Glutamatergic neuron (in vitro differentiated cells): ENCODE measurements around the gene KANK4. TPM values are rescaled to one million over a fixed set of nuclear protein-coding genes. Genes with fewer than 3 reads are reported as not detected.
A peak's percentile ranks its signal among the peaks of the same experiment; 100 is the strongest.

ENCODE experiments used
- DNase-seq: peaks from one replicate; pipeline ENCODE4 v3.0.0; 2022
- H3K27ac Mint-ChIP-seq: one replicate; pipeline ENCODE4 v1.8.0; 2020; ENCODE audit warnings: mild to moderate bottlenecking, mixed read lengths, inconsistent platforms; ENCODE audit not compliant: unreplicated experiment
- H3K27me3 Mint-ChIP-seq: one replicate; pipeline ENCODE4 v1.8.0; 2020; ENCODE audit warnings: mild to moderate bottlenecking, moderate library complexity, mixed read lengths, inconsistent platforms; ENCODE audit not compliant: unreplicated experiment
- H3K36me3 Mint-ChIP-seq: one replicate; pipeline ENCODE4 v1.8.0; 2020; ENCODE audit warnings: mild to moderate bottlenecking, mixed read lengths, inconsistent platforms; ENCODE audit not compliant: unreplicated experiment
- H3K4me1 Mint-ChIP-seq: one replicate; pipeline ENCODE4 v1.8.0; 2020; ENCODE audit warnings: mild to moderate bottlenecking, low read depth, mixed read lengths, inconsistent platforms; ENCODE audit not compliant: unreplicated experiment
- H3K4me3 Mint-ChIP-seq: one replicate; pipeline ENCODE4 v1.8.0; 2020; ENCODE audit warnings: mild to moderate bottlenecking, mixed read lengths, inconsistent platforms; ENCODE audit not compliant: unreplicated experiment
- H3K9me3 Mint-ChIP-seq: one replicate; pipeline ENCODE4 v1.8.0; 2020; ENCODE audit warnings: mild to moderate bottlenecking, moderate library complexity, mixed read lengths, inconsistent platforms; ENCODE audit not compliant: unreplicated experiment
- total RNA-seq: library from RNA; stranded (reverse); fragmentation: NEBNext Ultra II Directional; extraction: Animal tissue kit (Norgen Biotek cat#: 25700); gene quantifications from one replicate; pipeline ENCODE4 v1.2.1, GENCODE V29; 2021; ENCODE audit not compliant: unreplicated experiment
- TF ChIP-seq, protein P1 (sequence below): fragments of 200-600 bp; sonication (generic); IDR thresholded peaks from one replicate; pipeline ENCODE4 v1.5.0; 2021; ENCODE audit not compliant: partially characterized antibody, unreplicated experiment

KANK4 gene
- total RNA-seq, 1 donor from 2014 or later, result not detected

DNA sequence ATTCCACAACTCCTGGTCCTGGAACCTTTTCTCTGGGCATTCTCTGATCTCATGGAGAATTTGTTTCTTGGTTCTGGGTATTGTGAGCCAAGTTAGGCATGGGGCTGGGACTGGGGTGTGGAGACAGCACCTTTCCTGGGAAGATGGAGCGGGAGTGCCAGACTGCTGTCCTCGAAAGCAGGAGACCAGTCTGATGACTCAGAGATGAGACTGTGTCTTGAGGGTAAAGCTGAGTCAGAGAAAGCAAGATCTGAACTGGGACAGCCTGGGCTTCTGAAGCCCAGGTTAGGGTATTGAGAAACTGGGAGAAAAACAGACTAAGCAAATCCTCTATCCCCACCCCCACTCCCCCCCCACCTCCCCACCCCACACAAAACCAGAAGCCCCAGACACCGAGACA is 2.2 kb upstream of the KANK4 start:
- H3K4me1 Mint-ChIP-seq, result no peaks in the 10 kb centered on the region
- no peak overlapping the region for H3K4me3 Mint-ChIP-seq
- H3K36me3 Mint-ChIP-seq, result no peaks in the 10 kb centered on the region
- no peak overlapping the region for H3K27ac Mint-ChIP-seq
- H3K9me3 Mint-ChIP-seq, result no peaks in the 10 kb centered on the region
- H3K27me3 Mint-ChIP-seq, result peaks cover 20% of the 10 kb centered on the region
- DNase-seq, result no peak
- TF ChIP-seq, protein P1, sequence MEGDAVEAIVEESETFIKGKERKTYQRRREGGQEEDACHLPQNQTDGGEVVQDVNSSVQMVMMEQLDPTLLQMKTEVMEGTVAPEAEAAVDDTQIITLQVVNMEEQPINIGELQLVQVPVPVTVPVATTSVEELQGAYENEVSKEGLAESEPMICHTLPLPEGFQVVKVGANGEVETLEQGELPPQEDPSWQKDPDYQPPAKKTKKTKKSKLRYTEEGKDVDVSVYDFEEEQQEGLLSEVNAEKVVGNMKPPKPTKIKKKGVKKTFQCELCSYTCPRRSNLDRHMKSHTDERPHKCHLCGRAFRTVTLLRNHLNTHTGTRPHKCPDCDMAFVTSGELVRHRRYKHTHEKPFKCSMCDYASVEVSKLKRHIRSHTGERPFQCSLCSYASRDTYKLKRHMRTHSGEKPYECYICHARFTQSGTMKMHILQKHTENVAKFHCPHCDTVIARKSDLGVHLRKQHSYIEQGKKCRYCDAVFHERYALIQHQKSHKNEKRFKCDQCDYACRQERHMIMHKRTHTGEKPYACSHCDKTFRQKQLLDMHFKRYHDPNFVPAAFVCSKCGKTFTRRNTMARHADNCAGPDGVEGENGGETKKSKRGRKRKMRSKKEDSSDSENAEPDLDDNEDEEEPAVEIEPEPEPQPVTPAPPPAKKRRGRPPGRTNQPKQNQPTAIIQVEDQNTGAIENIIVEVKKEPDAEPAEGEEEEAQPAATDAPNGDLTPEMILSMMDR, result no peak

DNA sequence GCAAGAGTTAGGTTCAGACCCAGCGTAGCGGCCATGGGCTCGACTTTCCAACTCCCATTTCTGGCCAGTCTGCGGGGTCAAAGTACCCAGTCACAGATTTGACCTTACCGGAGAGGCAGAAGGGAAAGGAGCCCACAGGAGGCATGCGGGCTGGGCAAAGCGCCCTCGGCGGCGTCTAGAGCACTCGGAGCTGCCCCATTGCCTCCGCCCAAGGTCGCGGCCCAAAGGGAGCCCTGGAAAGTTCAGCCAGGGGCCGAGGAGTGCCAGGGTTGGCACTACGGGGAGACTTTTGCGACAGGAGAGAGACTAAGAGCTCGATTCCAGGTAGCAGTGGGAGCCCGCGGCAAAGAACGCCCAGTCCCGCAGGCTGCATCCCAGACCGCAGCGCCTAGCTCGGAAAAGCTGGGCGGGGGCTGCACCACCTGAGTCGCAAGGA is 896 bp downstream of the KANK4 start:
- TF ChIP-seq, protein P1, result no peak
- Mint-ChIP-seq H3K36me3 (no peaks in the 10 kb centered on the region), H3K9me3 (no peaks in the 10 kb centered on the region), H3K4me1 (no peaks in the 10 kb centered on the region), H3K27me3 (peaks cover 19% of the 10 kb centered on the region), H3K27ac (no peak overlapping the region), H3K4me3 (peak overlapping the region; percentile 74)
- DNase-seq, result no peak

DNA sequence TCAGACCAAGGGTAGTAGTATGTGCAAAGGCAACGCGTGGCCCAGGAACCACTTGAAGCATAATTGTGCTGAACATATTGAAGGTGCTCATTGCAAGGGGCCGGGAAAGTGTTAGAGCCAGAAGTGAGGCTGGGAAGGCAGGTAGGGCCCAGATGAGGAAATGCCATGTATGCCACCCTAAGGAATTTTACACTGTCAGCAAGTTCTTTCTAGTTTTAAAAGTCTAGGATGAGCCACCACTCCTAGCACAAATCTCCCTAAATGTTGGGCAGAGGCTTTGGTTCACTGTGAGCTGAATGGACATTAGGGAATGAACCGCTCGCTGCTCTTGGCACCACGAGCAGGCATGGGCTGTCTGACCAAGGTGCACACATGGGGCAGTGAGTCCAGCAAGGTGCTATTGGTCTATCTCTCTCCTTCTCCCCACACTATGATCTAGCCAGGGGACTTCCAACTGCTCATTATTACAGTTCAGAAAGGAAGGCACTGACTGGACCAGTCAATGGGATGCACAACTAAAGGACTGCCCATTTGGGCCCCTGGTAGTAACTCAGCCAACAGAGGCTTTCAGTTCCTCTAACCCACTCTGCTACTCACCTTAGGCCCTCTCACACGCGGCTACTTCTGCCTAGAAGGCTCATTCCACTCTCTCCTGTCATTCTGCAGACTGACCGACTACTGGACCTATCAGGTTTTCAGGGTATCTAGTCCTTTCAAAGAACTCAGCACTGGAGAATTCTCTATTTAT is 2.0 kb downstream of the KANK4 start:
- no peak overlapping the region for H3K4me3 Mint-ChIP-seq
- no peak for DNase-seq
- H3K4me1 Mint-ChIP-seq, result no peaks in the 10 kb centered on the region
- H3K36me3 Mint-ChIP-seq, result no peaks in the 10 kb centered on the region
- TF ChIP-seq, protein P1, result no peak
- no peak overlapping the region for H3K27ac Mint-ChIP-seq
- H3K9me3 Mint-ChIP-seq, result no peaks in the 10 kb centered on the region
- H3K27me3 Mint-ChIP-seq, result peaks cover 21% of the 10 kb centered on the region

DNA sequence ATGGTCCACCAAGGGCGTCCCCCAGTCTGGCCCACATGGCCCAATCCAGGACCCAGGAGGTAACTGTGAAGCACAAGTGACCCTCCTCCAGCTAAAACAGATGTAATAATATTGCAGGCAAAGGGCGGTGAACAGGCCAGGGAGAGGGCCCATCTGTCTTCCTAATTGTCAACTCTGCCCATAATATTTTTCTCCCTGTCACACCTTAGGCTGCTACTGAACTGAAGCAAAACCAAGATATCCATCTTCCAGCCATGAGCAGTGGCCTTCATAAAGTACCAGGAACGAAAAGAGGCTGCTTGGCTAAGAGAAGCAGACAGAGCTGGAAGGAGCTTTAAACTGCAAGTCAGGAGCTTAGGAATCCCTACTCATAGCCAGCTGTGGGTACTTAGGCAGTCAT is 3.1 kb downstream of the KANK4 start:
- TF ChIP-seq, protein P1, result no peak

DNA sequence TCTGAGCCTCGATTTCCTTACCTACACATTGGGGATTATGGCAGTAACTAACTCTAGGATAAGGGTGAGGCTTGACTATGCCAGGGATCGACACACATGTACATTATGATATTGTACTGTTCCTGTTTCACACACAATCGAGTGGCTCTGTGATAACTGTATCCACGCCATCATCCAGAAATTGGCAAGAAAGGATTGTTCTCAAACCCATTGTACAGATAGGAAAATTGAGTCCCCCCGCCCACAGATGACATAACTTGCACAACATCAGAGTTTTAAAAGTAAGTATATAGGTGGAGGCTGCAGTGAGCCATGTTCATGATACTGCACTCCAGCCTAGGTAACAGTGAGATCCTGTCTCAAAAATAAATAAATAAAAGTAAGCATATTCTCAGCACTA is 3.8 kb downstream of the KANK4 start:
- no peaks in the 10 kb centered on the region for H3K36me3 Mint-ChIP-seq
- H3K27me3 Mint-ChIP-seq, result peaks cover 12% of the 10 kb centered on the region
- TF ChIP-seq, protein P1, result no peak
- H3K4me3 Mint-ChIP-seq, result no peak overlapping the region
- no peaks in the 10 kb centered on the region for H3K9me3 Mint-ChIP-seq
- H3K27ac Mint-ChIP-seq, result no peak overlapping the region
- no peaks in the 10 kb centered on the region for H3K4me1 Mint-ChIP-seq
- DNase-seq, result no peak

More for the DNA sequence above, 3.1 kb downstream of the KANK4 start:
- no peak overlapping the region for H3K4me3 Mint-ChIP-seq
- no peaks in the 10 kb centered on the region for H3K36me3 Mint-ChIP-seq
- no peak overlapping the region for H3K27ac Mint-ChIP-seq
- H3K27me3 Mint-ChIP-seq, result peaks cover 16% of the 10 kb centered on the region
- no peak for DNase-seq
- no peaks in the 10 kb centered on the region for H3K4me1 Mint-ChIP-seq
- H3K9me3 Mint-ChIP-seq, result no peaks in the 10 kb centered on the region
